Dedifferentiated amniotic fluid mesenchymal stem cell (primary cell): ENCODE measurements around the gene TAS2R41.

Experiments
- DNase-seq: peaks from one replicate; pipeline ENCODE4 v3.0.0-alpha.2; 2016; ENCODE audit errors: extremely low spot score

TAS2R41 gene

GRCh38 chr7:143477501-143478150, at the start of gene TAS2R41:
TSS of gene TAS2R41 (plus strand) at chr7:143477873. CDS start at chr7:143477873, 0 bp downstream.
- no peak for DNase-seq

- no peak for DNase-seq
Observed at GRCh38 chr7:143429770-143430698, 47.6 kb upstream of the TAS2R41 start.

- no peak for DNase-seq
Observed at GRCh38 chr7:143431109-143431508, 46.6 kb upstream of the TAS2R41 start.

GRCh38 chr7:143433759-143434158, 43.9 kb upstream of the TAS2R41 start:
- DNase-seq, result no peak

GRCh38 chr7:143434660-143435059, 43.0 kb upstream of the TAS2R41 start:
- DNase-seq, result no peak

- DNase-seq, result no peak
Observed at GRCh38 chr7:143435266-143435665, 42.4 kb upstream of the TAS2R41 start.

- DNase-seq, result no peak
Observed at GRCh38 chr7:143436325-143436946, 41.2 kb upstream of the TAS2R41 start.

- DNase-seq, result no peak
Observed at GRCh38 chr7:143437578-143437977, 40.1 kb upstream of the TAS2R41 start.

GRCh38 chr7:143439866-143440265, 37.8 kb upstream of the TAS2R41 start:
- DNase-seq, result no peak

GRCh38 chr7:143443153-143443552, 34.5 kb upstream of the TAS2R41 start, which contains the start of gene TAS2R60:
TSS of gene TAS2R60 (plus strand) at chr7:143443453. CDS start at chr7:143443453, 0 bp downstream.
- no peak for DNase-seq

- DNase-seq, result no peak
Observed at GRCh38 chr7:143444063-143444782, 33.5 kb upstream of the TAS2R41 start.

- no peak for DNase-seq
Observed at GRCh38 chr7:143444785-143445184, 32.9 kb upstream of the TAS2R41 start.

- no peak for DNase-seq
Observed at GRCh38 chr7:143447466-143447865, 30.2 kb upstream of the TAS2R41 start.

GRCh38 chr7:143448429-143448828, 29.2 kb upstream of the TAS2R41 start:
- DNase-seq, result no peak

GRCh38 chr7:143449793-143450192, 27.9 kb upstream of the TAS2R41 start:
- no peak for DNase-seq

- DNase-seq, result no peak
Observed at GRCh38 chr7:143451122-143451521, 26.6 kb upstream of the TAS2R41 start.

GRCh38 chr7:143451746-143452145, 25.9 kb upstream of the TAS2R41 start:
- DNase-seq, result no peak

GRCh38 chr7:143452495-143452894, 25.2 kb upstream of the TAS2R41 start:
- DNase-seq, result no peak

- DNase-seq, result no peak
Observed at GRCh38 chr7:143454091-143454680, 23.5 kb upstream of the TAS2R41 start.

GRCh38 chr7:143455491-143455890, 22.2 kb upstream of the TAS2R41 start:
- DNase-seq, result no peak

- DNase-seq, result no peak
Observed at GRCh38 chr7:143455942-143456341, 21.7 kb upstream of the TAS2R41 start.
